Measurements from ENCODE around the gene HS3ST4.

The HS3ST4 gene

DNA sequence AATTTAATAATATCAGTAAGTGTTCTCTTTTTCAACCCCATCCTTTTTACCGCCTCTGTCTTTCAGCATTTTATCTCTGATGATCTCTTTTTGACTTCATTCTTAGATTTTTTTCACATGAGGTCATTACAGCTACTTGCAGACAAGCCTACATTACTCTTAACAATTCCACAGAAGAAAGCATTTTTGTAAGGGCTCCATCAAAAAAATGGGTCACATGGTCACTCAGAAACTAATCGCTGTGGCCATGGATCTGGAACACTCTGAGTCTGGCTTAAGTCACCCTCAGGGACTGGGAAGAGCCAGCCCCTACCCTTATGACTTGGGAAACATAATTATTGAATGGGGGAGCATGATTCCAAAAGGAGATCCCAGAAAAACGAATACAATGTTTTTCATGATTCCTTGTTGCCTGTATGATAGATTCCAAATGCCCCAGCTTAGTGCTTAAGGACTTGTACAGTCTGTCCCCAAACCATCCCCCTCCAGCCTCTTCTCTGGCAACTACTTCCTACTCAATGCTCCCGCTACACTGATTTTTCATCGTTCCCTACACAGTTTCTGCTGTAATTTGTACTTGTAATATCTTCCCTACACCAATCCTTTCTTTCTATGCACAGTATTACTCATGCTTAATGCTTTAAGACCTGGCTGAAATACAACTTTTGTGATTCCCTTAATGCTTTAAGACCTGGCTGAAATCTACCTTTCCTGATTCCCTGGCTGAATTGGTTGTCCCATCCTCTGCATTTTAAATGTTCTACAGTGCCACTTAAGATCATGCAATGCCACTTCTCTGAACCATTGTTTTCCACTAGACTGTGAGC is 457.8 kb downstream of the HS3ST4 start:
- ChIA-PET CTCF (no interaction called here), POLR2A (interaction anchor here (0.5 kb wide), 1 partner anchor 1865 kb away, joined by 5 read pairs; no protein-coding TSS in a partner anchor)
- no peak for DNase-seq (ENCODE audit: extremely low spot score)
- TF ChIP-seq, protein P1, sequence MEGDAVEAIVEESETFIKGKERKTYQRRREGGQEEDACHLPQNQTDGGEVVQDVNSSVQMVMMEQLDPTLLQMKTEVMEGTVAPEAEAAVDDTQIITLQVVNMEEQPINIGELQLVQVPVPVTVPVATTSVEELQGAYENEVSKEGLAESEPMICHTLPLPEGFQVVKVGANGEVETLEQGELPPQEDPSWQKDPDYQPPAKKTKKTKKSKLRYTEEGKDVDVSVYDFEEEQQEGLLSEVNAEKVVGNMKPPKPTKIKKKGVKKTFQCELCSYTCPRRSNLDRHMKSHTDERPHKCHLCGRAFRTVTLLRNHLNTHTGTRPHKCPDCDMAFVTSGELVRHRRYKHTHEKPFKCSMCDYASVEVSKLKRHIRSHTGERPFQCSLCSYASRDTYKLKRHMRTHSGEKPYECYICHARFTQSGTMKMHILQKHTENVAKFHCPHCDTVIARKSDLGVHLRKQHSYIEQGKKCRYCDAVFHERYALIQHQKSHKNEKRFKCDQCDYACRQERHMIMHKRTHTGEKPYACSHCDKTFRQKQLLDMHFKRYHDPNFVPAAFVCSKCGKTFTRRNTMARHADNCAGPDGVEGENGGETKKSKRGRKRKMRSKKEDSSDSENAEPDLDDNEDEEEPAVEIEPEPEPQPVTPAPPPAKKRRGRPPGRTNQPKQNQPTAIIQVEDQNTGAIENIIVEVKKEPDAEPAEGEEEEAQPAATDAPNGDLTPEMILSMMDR (IDR thresholded peaks at IDR 0.05; ENCODE audit: control extremely low read depth, extremely low read depth, low read depth, missing control alignments): no peak

DNA sequence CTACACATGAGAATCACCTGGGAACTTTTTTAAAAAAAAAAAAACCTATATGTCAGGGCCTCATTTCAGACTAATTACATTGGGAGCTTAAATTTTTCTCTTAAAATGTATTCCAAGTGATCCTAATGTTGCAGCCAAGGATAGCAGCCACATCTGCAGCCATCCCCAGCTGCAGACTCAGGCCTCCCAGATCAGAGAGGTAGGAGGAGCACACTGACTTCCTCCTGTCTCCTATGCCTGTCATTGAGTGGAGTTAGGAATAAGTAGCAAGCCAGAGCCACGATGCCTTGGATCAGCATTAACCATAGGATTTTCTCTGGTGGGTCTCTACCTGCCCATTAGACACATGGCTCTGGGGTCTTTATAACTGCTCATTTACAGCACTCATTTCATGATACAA is 463.5 kb downstream of the HS3ST4 start:
- TF ChIP-seq, protein P1 (IDR thresholded peaks at IDR 0.05; ENCODE audit: control extremely low read depth, extremely low read depth, low read depth, missing control alignments): no peak
- ChIA-PET POLR2A (no interaction called here), CTCF (no interaction called here)
- no peak for DNase-seq (ENCODE audit: extremely low spot score)

DNA sequence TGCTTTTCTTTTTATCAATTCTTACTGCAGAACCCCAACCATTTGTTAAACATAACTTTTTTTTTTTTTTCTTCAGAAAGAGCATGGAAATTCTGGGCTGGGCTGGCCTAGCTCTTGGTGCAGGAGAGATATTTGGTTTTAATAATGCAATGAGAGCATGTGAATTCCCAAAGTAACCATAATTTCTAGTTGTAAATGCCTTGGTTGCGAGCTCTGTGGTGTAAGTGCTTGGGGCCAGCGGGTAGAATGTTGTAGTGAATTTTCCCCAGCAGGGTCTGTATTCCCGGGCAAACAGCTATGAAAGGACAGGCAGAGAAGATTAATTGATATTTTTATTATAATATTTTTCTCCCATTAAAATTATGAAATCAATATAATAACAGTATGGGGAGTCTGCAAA is 465.6 kb downstream of the HS3ST4 start:
- CTCF ChIA-PET: no interaction called here
- TF ChIP-seq, protein P1 (IDR thresholded peaks at IDR 0.05; ENCODE audit: control extremely low read depth, extremely low read depth, low read depth, missing control alignments): no peak
- DNase-seq (ENCODE audit: extremely low spot score): no peak
- POLR2A ChIA-PET: no interaction called here

DNA sequence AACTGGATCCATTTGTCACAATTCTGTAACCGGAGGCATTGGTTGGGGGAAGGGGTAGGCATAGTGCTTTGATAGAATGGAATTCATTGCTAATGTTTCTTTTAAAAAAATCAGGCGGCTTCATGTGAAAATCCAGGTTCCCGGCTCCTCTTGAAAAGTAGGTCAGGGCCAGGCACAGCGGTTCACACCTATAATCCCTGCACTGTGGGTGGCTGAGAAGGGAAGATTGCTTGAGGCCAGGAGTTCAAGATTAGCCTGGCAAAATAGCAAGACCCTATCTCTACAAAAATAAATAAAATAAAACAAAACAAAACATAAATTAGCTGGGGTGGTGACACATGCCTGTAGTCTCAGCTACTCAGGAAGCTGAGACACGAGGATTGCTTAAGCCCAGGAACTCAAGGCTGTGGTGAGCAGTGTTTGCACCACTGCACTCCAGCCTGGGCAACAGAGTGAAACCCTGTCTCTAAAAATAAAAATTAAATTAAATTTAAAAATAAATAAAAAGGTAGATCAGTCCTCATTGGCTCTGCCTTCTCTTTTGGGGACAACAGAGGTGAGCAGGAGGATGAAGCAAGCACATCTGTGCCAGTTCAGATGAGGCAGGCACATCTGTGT is 466.5 kb downstream of the HS3ST4 start:
- DNase-seq (ENCODE audit: extremely low spot score): no peak
- ChIA-PET CTCF (no interaction called here), POLR2A (no interaction called here)
- TF ChIP-seq, protein P1 (IDR thresholded peaks at IDR 0.05; ENCODE audit: control extremely low read depth, extremely low read depth, low read depth, missing control alignments): no peak

DNA sequence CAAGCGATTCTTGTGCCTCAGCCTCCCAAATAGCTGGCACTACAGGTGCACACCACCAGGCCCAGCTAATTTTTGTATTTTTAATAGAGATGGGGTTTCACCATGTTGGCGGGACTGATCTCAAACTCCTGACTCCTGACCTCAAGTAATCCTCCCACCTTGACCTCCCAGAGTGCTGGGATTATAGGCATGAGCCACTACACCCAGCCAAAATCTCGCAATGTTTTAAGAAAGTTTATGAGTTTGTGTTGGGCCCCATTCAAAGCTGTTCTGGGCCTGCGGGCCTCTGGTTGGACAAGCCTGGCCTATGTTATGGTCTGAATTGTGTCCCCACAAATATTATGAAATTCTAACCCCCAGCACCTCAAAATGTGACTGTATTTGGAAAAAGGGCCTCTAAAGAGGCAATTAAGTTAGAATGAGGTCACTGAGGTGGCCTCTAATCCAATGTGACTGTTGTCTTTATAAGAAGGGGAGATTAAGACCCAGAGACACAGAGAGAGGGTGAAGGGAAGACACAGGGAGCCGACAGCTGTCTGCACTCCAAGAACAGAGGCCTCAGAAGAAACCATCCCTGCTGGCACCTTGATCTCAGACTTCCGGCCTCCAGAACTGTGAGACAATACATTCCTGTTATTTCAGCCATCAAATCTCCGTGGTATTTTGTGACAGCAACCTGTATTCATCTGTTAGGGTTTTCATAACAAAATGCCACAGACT is 469.9 kb downstream of the HS3ST4 start:
- CTCF ChIA-PET: no interaction called here

DNA sequence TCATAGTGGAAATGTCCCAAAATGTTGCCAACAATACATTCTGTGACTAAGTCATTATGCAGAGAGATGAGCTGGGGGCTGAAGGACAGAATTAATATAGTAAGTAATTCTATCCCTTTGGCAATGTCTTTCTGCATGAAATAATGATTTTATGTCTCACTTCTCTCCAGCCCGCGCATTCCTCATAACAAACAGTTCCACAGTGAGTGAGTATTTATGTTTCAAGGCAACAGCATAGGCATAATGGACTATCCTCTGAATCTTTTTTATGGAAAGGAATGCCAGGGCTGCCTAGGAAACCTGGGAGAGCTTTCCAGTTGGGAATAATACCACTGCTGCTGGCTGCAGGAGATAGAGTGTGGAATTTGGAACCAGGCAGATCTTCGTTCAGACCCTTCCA is 477.7 kb downstream of the HS3ST4 start:
- TF ChIP-seq, protein P1 (IDR thresholded peaks at IDR 0.05; ENCODE audit: control extremely low read depth, extremely low read depth, low read depth, missing control alignments): no peak
- no peak for DNase-seq (ENCODE audit: extremely low spot score)
- ChIA-PET POLR2A (no interaction called here), CTCF (no interaction called here)

More for the DNA sequence above, 469.9 kb downstream of the HS3ST4 start:
- TF ChIP-seq, protein P1 (IDR thresholded peaks at IDR 0.05; ENCODE audit: control extremely low read depth, extremely low read depth, low read depth, missing control alignments): no peak
- no peak for DNase-seq (ENCODE audit: extremely low spot score)
- POLR2A ChIA-PET: no interaction called here

Measured in GM10248 (cell line).